B cell (primary cell): Measurements from ENCODE around the gene PARK7.

Source experiments
- EZH2 ChIP-seq: IDR thresholded peaks from 2 replicates; pipeline ENCODE4 v1.6.1; 2012; ENCODE audit warnings: borderline replicate concordance, low read depth, mild to moderate bottlenecking, moderate library complexity, low read length; ENCODE audit not compliant: insufficient read depth, poor library complexity, severe bottlenecking
- TF ChIP-seq, protein P1 (sequence below): fragments of 200-600 bp; IDR thresholded peaks from one replicate; pipeline ENCODE4 v1.8.0; 2022; ENCODE audit warnings: antibody characterized with exemption, mild to moderate bottlenecking

DNA sequence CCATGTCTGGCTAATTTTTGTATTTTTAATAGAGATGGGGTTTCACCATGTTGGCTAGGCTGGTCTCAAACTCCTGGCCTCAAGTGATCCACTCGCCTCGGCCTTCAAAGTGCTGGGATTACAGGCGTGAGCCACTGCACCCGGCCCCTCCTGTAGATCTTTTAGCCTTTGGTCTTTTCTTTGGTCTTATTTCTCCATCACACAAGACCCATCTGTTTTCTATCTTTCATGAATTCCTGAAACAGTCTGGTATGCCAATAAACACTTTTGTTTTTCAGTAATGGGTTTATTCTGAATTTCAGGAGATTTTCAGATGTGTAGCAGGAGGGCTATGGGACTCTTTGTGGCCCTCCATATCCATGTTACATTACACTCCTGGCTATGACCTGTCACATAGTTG lies 41.4 kb downstream of the PARK7 start:
- no peak for TF ChIP-seq EZH2
- TF ChIP-seq, protein P1, sequence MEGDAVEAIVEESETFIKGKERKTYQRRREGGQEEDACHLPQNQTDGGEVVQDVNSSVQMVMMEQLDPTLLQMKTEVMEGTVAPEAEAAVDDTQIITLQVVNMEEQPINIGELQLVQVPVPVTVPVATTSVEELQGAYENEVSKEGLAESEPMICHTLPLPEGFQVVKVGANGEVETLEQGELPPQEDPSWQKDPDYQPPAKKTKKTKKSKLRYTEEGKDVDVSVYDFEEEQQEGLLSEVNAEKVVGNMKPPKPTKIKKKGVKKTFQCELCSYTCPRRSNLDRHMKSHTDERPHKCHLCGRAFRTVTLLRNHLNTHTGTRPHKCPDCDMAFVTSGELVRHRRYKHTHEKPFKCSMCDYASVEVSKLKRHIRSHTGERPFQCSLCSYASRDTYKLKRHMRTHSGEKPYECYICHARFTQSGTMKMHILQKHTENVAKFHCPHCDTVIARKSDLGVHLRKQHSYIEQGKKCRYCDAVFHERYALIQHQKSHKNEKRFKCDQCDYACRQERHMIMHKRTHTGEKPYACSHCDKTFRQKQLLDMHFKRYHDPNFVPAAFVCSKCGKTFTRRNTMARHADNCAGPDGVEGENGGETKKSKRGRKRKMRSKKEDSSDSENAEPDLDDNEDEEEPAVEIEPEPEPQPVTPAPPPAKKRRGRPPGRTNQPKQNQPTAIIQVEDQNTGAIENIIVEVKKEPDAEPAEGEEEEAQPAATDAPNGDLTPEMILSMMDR, result no peak
